Measurements from ENCODE around the gene TOB2. TPM values are rescaled to one million over a fixed set of nuclear protein-coding genes. Genes with fewer than 3 reads are reported as not detected.
A peak's percentile ranks its signal among the peaks of the same experiment; 100 is the strongest.

TOB2 gene, protein sequence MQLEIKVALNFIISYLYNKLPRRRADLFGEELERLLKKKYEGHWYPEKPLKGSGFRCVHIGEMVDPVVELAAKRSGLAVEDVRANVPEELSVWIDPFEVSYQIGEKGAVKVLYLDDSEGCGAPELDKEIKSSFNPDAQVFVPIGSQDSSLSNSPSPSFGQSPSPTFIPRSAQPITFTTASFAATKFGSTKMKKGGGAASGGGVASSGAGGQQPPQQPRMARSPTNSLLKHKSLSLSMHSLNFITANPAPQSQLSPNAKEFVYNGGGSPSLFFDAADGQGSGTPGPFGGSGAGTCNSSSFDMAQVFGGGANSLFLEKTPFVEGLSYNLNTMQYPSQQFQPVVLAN
- 7.2 TPM for total RNA-seq

- Histone ChIP-seq H3K9me3 (ENCODE audit: low read depth, low read length) (no peaks in the 10 kb centered on the region), H3K4me1 (ENCODE audit: insufficient read depth, low read length) (peaks cover 23% of the 10 kb centered on the region), H3K27me3 (ENCODE audit: insufficient read depth, low read length) (no peaks in the 10 kb centered on the region), H3K4me3 (ENCODE audit: low read length) (peak within 1 kb of the TSS; percentile 67)
Observed at GRCh38 chr22:41446639-41447434, at the start of gene TOB2. TOB2 (minus strand) TSS chr22:41446801; CDS start chr22:41437345, 9,456 bp downstream.

GRCh38 chr22:41491374-41492100 lies 44.9 kb upstream of the TOB2 start:
- H3K9me3 ChIP-seq (ENCODE audit: low read depth, low read length), result no peaks in the 10 kb centered on the region
- H3K4me1 ChIP-seq (ENCODE audit: insufficient read depth, low read length), result peaks cover 9% of the 10 kb centered on the region
- H3K4me3 ChIP-seq (ENCODE audit: low read length), result no peak overlapping the region
- no peaks in the 10 kb centered on the region for H3K27me3 ChIP-seq (ENCODE audit: insufficient read depth, low read length)

- Histone ChIP-seq H3K27me3 (ENCODE audit: insufficient read depth, low read length) (no peaks in the 10 kb centered on the region), H3K4me3 (ENCODE audit: low read length) (no peak overlapping the region), H3K9me3 (ENCODE audit: low read depth, low read length) (no peaks in the 10 kb centered on the region), H3K4me1 (ENCODE audit: insufficient read depth, low read length) (peaks cover 23% of the 10 kb centered on the region)
Observed at GRCh38 chr22:41488596-41489385, 42.2 kb upstream of the TOB2 start.

DNA sequence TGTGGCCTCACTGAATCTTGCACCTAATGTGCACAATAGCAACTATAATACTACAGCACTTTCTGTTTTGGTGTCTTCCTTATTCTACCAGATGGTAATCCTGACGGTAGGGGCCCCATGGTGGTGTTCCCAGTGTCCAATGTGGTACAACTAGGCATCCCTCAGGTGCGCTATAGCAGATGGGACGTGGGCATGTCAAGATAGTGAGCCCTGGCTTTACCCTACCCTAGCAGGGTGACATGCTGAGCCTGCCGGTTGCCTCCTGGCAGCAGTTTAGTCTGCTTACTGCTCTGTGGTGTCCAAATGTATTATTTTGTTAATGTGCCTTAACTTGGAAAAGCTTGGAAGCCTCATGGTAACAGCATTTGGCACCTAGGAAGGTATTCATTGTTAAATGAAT lies 41.5 kb upstream of the TOB2 start:
- Histone ChIP-seq H3K9me3 (ENCODE audit: low read depth, low read length) (no peaks in the 10 kb centered on the region), H3K4me3 (ENCODE audit: low read length) (no peak overlapping the region), H3K27me3 (ENCODE audit: insufficient read depth, low read length) (no peaks in the 10 kb centered on the region), H3K4me1 (ENCODE audit: insufficient read depth, low read length) (peaks cover 25% of the 10 kb centered on the region)

- no peak overlapping the region for H3K4me3 ChIP-seq (ENCODE audit: low read length)
- no peaks in the 10 kb centered on the region for H3K27me3 ChIP-seq (ENCODE audit: insufficient read depth, low read length)
- no peaks in the 10 kb centered on the region for H3K9me3 ChIP-seq (ENCODE audit: low read depth, low read length)
- H3K4me1 ChIP-seq (ENCODE audit: insufficient read depth, low read length), result peaks cover 33% of the 10 kb centered on the region
Observed at GRCh38 chr22:41487037-41487935, 40.7 kb upstream of the TOB2 start.

GRCh38 chr22:41485033-41485432 lies 38.4 kb upstream of the TOB2 start:
- Histone ChIP-seq H3K4me1 (ENCODE audit: insufficient read depth, low read length) (peaks cover 45% of the 10 kb centered on the region), H3K27me3 (ENCODE audit: insufficient read depth, low read length) (no peaks in the 10 kb centered on the region), H3K9me3 (ENCODE audit: low read depth, low read length) (no peaks in the 10 kb centered on the region), H3K4me3 (ENCODE audit: low read length) (no peak overlapping the region)

GRCh38 chr22:41482319-41482935 lies 35.8 kb upstream of the TOB2 start:
- H3K9me3 ChIP-seq (ENCODE audit: low read depth, low read length), result no peaks in the 10 kb centered on the region
- H3K4me1 ChIP-seq (ENCODE audit: insufficient read depth, low read length), result peaks cover 67% of the 10 kb centered on the region
- H3K4me3 ChIP-seq (ENCODE audit: low read length), result no peak overlapping the region

DNA sequence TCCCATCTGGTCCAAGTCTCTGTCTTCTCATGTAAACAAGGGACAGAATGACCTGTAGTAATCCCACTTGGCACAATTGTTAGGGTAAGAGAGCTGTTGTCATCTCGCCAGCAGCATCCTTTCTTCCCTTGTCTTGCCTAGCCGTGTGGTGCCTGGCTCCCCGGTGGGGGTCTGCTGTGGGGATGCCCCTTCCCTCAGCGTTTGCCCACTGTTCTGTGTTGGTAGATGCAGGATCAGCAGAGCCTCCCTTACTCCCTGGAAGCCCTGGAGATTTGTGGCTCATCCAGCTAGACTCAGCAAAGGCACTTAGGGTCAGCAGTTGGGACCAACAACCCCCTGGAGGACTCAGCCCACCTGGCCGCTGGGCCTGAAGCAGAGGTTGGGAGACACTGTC lies 35.3 kb upstream of the TOB2 start:
- Histone ChIP-seq H3K4me3 (ENCODE audit: low read length) (no peak overlapping the region), H3K27me3 (ENCODE audit: insufficient read depth, low read length) (no peaks in the 10 kb centered on the region), H3K9me3 (ENCODE audit: low read depth, low read length) (no peaks in the 10 kb centered on the region), H3K4me1 (ENCODE audit: insufficient read depth, low read length) (peaks cover 67% of the 10 kb centered on the region)

More at GRCh38 chr22:41482319-41482935, 35.8 kb upstream of the TOB2 start:
- no peaks in the 10 kb centered on the region for H3K27me3 ChIP-seq (ENCODE audit: insufficient read depth, low read length)

DNA sequence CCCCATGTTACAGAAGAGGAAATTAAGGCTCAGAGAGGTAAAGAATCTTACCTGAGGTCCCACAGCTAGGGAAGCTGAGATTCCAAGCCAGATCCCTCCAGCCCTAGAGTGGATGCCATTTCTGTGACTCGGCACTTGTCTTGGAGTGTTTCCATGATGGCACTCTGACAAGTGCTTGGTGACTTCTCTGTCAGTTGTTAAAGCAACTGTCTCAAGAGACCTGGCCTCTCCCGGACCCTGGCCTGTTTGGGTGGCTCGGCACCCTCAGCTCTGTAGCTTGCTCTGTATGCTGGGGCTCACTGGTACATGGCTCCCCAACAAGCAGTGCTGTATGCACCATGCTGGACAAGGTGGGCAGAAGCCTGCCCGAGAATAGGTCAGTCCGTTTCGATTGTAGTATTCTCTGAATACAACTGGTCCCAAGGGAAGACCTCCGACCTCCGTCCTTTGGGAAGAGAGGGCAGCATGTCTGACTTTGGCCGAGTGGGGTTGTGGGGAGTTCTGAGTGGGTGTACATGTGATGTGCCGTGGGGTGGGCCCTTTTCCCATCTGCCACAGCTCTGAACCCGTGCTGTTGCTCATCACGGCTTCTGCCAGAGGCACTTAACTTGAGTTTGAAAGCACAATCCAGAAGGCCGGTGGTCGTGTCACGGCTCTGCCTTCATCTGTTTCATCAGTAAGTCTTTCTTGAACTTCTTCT lies 34.7 kb upstream of the TOB2 start:
- peaks cover 71% of the 10 kb centered on the region for H3K4me1 ChIP-seq (ENCODE audit: insufficient read depth, low read length)
- no peaks in the 10 kb centered on the region for H3K9me3 ChIP-seq (ENCODE audit: low read depth, low read length)
- H3K4me3 ChIP-seq (ENCODE audit: low read length), result no peak overlapping the region
- H3K27me3 ChIP-seq (ENCODE audit: insufficient read depth, low read length), result no peaks in the 10 kb centered on the region

DNA sequence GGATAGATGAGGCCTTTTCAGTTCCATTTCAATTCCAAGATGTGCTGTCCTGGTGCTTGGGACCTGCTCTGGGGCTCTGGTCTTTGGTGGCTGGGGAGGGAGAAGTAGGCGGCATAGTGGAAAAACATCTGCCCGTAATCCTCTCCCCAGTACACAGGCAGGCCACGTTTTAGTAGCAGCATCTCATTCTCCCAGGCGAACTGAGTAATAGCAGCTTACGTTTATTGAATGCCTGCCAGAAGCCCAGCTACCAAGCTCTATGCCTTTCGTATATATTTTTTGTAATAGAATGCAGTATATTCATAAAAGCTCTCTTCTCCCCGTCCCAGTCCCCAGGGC lies 33.8 kb upstream of the TOB2 start:
- Histone ChIP-seq H3K27me3 (ENCODE audit: insufficient read depth, low read length) (no peaks in the 10 kb centered on the region), H3K9me3 (ENCODE audit: low read depth, low read length) (no peaks in the 10 kb centered on the region), H3K4me3 (ENCODE audit: low read length) (no peak overlapping the region), H3K4me1 (ENCODE audit: insufficient read depth, low read length) (peaks cover 63% of the 10 kb centered on the region)

DNA sequence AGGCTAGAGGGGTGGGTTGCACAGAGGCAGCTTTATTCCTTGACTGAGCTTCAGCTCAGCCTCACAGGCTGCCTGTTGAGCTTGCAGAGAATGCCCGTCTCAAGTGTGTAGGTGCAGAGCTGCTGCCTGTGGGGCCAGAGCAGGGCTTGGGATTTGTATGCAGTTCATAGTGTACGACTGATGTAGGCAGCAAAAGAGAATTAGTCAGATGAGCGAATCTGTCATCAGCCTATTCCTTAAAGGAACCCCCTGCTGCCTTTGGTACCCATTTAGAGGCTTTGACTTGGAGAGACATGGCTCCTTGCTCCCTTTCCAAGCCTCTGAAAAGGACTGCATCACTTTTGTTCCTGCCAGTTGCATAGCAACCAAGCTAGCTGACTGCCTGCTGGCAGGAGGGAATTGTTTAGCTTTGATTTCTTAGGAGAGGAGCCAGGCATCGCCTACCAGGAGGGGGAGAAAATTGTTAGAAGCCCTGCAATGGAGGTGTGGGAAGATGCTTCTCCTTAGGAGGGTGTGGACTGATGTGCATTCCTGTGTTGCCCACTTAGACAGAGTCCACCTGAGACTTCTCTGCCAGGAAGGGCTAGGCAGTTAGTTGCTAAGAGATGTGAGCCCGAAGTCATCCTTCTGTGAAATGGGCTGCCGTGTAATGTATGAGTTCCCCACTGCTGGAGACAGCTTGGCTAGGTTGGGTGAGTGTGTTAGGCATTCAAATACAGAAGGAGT lies 33.2 kb upstream of the TOB2 start:
- Histone ChIP-seq H3K27me3 (ENCODE audit: insufficient read depth, low read length) (no peaks in the 10 kb centered on the region), H3K9me3 (ENCODE audit: low read depth, low read length) (no peaks in the 10 kb centered on the region), H3K4me3 (ENCODE audit: low read length) (no peak overlapping the region), H3K4me1 (ENCODE audit: insufficient read depth, low read length) (peaks cover 59% of the 10 kb centered on the region)

DNA sequence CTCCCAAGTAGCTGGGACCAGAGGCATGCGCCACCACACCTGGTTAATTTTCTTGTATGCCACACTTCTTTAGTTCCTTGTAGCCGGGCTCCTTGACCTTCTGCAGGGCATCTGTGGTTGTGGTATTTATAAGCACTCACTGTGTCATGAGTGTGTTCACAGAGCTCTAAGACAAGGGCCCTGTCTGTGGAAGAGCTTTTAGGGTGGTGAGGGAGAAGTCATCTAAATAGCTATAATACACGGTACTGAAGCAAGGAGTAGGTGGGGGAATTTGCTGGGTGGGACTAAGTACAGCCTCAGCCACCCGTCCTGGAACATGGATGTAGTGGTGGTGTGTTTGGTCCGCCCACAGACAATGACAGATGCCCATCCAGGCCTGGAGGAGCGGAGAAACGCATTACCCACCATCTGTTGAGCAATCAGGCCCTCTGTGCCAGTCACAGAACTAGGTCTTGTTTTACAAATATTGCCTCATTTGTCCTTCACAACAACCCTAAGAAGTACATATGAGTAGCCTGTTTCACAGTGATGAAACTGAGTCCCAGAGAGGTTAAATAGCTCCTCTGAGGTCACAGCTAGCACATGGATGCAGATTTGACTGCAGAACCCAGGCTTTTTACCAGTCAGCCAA lies 32.4 kb upstream of the TOB2 start:
- no peaks in the 10 kb centered on the region for H3K27me3 ChIP-seq (ENCODE audit: insufficient read depth, low read length)
- H3K4me1 ChIP-seq (ENCODE audit: insufficient read depth, low read length), result peaks cover 57% of the 10 kb centered on the region
- no peak overlapping the region for H3K4me3 ChIP-seq (ENCODE audit: low read length)

More for the DNA sequence above, 32.4 kb upstream of the TOB2 start:
- no peaks in the 10 kb centered on the region for H3K9me3 ChIP-seq (ENCODE audit: low read depth, low read length)

All from mononuclear cell (primary cell).